ENCODE results near the gene CD72.

- TF ChIP-seq MYC (IDR thresholded peaks at IDR 0.05; ENCODE audit: low read depth, low read length): no peak
- no peak for TF ChIP-seq CTCF (IDR thresholded peaks at IDR 0.05; ENCODE audit: low read depth, low read length)
Observed at GRCh38 chr9:35617548-35617947, 665 bp downstream of the CD72 start.

All from NB4 (cell line).